ENCODE results near the gene SUSD1. TPM values are rescaled to one million over a fixed set of nuclear protein-coding genes. Genes with fewer than 3 reads are reported as not detected.

The SUSD1 gene
- total and polyA plus RNA-seq, 9 of the 15 experiments (the other 6 are each of a cell fraction or from before 2014, with no cell fraction given): 10.9 to 44.4 (median 36.1) TPM

DNA sequence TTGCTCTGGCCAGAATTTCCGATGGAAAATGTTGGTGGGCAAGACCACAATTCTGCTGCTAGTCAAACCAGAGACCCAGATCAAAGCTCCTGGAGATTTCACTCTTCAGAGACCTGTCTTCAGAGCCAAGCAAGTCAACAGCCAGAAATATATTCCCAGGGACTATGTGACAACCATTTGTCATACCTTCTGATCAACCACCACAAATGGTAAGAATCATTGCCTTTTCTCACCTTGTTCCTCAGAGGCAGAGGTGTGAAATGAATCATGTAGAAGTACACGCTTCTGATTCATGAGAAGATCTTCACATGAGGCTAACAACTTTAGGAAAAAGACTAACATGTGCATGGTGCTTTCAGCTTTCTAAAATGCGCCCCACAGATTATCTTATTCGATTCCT, 53.5 kb downstream of the SUSD1 start:
- Histone ChIP-seq H3K9me3 (replicated peaks; ENCODE audit: control insufficient read depth, insufficient read depth, low read depth, low read length) (no peaks in the 10 kb centered on the region), H3K36me3 (ENCODE audit: control insufficient read depth, insufficient read depth, low read length) (peaks cover 71% of the 10 kb centered on the region), H3K27me3 (ENCODE audit: control insufficient read depth in 2 of 2, insufficient read depth in 2 of 2, low read length in 2 of 2) (no peaks in the 10 kb centered on the region), H3K9ac (ENCODE audit: insufficient read depth in 1 of 2, low read depth in 2 of 2, low read length in 2 of 2) (no peak overlapping the region), H3K4me1 (replicated peaks in 1 of 2; ENCODE audit: control insufficient read depth in 2 of 2, insufficient read depth in 2 of 2, low read length in 2 of 2) (no peaks in the 10 kb centered on the region), H3K27ac (ENCODE audit: extremely low read depth, low read depth, low read length) (no peak overlapping the region), H2AFZ (ENCODE audit: low read depth, low read length) (no peak overlapping the region), H4K20me1 (replicated peaks; ENCODE audit: control insufficient read depth, insufficient read depth, low read length) (no peaks in the 10 kb centered on the region), H3K4me3 (no peak overlapping the region), H3K79me2 (ENCODE audit: control insufficient read depth, insufficient read depth, low read length) (no peaks in the 10 kb centered on the region), H3K9me1 (ENCODE audit: control insufficient read depth, insufficient read depth, low read length) (no peaks in the 10 kb centered on the region), H3K4me2 (ENCODE audit: insufficient read depth, low read length) (no peak overlapping the region)
- ATAC-seq (no peak), FAIRE-seq (no peak), DNase-seq (ENCODE audit: extremely low read depth in 1 of 4, low spot score in 3 of 4) (no peak)
- 100% methylated on average over 4 of the region's 4 CpGs for whole genome bisulfite sequencing (ENCODE audit: insufficient coverage, low coverage, missing lambda C conversion rate)
- in situ Hi-C loops (cut with MboI): no loop called here
- intact Hi-C loops (cut with micrococcal nuclease): no loop called here
- no peak for TF ChIP-seq POLR2AphosphoS2 (IDR thresholded peaks at IDR 0.05; ENCODE audit: low read length)
- TF ChIP-seq GATA2 (CRISPR knock-in tag; IDR thresholded peaks at IDR 0.05): no peak
- no peak for TF ChIP-seq CEBPG (CRISPR knock-in tag; IDR thresholded peaks at IDR 0.05)
- TF ChIP-seq CEBPG (tag; conservative IDR thresholded peaks at IDR 0.05 in 1 of 2, IDR thresholded peaks at IDR 0.05 in 1 of 2): no peak
- TF ChIP-seq, protein P1, sequence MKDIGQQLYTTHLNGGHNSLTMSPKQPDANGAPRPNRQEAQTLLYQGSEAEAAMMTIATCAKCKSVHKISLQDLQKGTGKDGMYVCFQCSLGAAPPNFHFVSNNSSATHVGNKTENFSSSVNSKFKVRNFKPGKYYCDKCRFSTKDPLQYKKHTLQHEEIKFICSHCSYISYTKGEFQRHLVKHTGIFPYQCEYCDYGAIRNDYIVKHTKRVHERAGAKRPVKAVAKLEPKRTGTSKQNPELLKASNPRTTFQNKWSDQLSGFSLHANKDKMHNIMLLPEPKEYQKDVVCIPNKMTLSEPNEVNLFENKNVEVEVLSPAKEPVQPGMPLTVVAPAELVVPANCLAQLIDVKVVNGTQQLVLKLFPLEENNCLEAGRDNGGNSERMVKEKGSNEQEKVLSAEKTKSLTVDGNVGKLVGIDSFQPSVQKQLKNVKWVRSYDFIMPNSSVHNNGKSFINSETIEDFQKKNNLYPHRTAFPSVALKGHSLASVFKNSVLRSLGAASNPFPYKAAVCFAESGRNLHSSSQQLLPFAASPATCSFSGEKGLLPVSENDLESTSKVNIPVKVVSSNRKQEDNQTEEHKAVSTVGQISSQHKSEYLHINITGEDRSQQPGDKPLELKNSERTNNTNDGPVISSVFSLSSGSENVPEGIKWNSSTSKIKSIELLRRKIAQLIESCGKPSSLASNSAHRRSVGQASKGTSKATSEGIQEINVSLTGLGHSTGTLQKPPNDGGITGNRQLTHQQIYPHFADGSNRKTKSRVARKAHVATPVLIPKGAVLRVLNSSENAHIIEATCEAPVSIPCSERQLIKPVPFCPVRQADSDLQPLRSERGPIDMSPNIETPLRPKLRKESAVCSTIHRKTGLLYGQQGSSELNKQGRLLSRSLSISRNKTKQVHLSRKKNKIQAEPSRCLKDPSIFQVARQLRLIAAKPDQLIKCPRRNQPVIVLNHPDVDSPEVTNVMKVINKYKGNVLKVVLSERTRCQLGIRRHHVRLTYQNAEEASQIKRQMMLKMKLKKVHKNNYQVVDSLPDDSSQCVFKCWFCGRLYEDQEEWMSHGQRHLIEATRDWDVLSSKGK (CRISPR knock-in tag; IDR thresholded peaks at IDR 0.05): no peak
- no peak for TF ChIP-seq GATAD2B (IDR thresholded peaks at IDR 0.05; ENCODE audit: borderline replicate concordance)
- no peak for TF ChIP-seq SIN3A (IDR thresholded peaks at IDR 0.05; ENCODE audit: borderline replicate concordance in 2 of 2, control insufficient read depth in 1 of 2, low read depth in 2 of 2, low read length in 2 of 2)
- no peak for TF ChIP-seq PRPF4 (IDR thresholded peaks at IDR 0.05; ENCODE audit: insufficient read depth, low read depth, low read length, poor library complexity, severe bottlenecking)
- no peak for TF ChIP-seq ZNF551 (CRISPR knock-in tag; IDR thresholded peaks at IDR 0.05)
- no peak for TF ChIP-seq POLR2B (IDR thresholded peaks at IDR 0.05; ENCODE audit: low read depth, partially characterized antibody)
- no peak for TF ChIP-seq MAFF (IDR thresholded peaks at IDR 0.05; ENCODE audit: low read length)
- TF ChIP-seq, protein P2, sequence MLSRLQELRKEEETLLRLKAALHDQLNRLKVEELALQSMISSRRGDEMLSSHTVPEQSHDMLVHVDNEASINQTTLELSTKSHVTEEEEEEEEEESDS (CRISPR knock-in tag; IDR thresholded peaks at IDR 0.05): no peak
- TF ChIP-seq ZNF778 (CRISPR knock-in tag; IDR thresholded peaks at IDR 0.05): no peak
- TF ChIP-seq SIN3B (IDR thresholded peaks at IDR 0.05; ENCODE audit: low read depth): no peak
- POLR2A ChIA-PET: interaction anchor here (0.9 kb wide), 1 partner anchor 19 kb away, joined by 3 read pairs; no protein-coding TSS in a partner anchor
- no TSS peak for BruUV-seq (replicated peaks)
- CTCF ChIA-PET (ENCODE audit: low intra/inter-chr PET ratio): no interaction called here

Measured in K562 (cell line).